Superior temporal gyrus (tissue), 1 donor: Measurements from ENCODE around the gene PKIB.
"Not testable (repeated sequence)": the region's sequence is repeated elsewhere in the genome, so short reads cannot be mapped to it uniquely, and the experiment has no call there.

Source experiments
- DNase-seq: peaks from one replicate; pipeline ENCODE4 v3.0.0-alpha.2; 2016; ENCODE audit errors: extremely low spot score

PKIB gene

GRCh38 chr6:122609881-122610689, at the start of gene PKIB:
TSS of gene PKIB (plus strand) at chr6:122610405. CDS start at chr6:122717795, 107,390 bp downstream.
- DNase-seq, result peak; percentile 53

GRCh38 chr6:122563364-122564052, 46.7 kb upstream of the PKIB start:
- DNase-seq, result no peak

- no peak for DNase-seq
These were observed 46.0 kb upstream of the PKIB start for GRCh38 chr6:122564230-122564629.

- DNase-seq, result no peak
These were observed 44.5 kb upstream of the PKIB start for GRCh38 chr6:122565708-122566107.

GRCh38 chr6:122567034-122567433, 43.2 kb upstream of the PKIB start:
- DNase-seq, result no peak

GRCh38 chr6:122568350-122568749, 41.9 kb upstream of the PKIB start:
- DNase-seq, result no peak

GRCh38 chr6:122568797-122569221, 41.4 kb upstream of the PKIB start:
- DNase-seq, result no peak

GRCh38 chr6:122569230-122569771, 40.9 kb upstream of the PKIB start:
- DNase-seq, result no peak

GRCh38 chr6:122571888-122572287, 38.3 kb upstream of the PKIB start:
- no peak for DNase-seq

GRCh38 chr6:122576888-122577287, 33.3 kb upstream of the PKIB start:
- DNase-seq, result no peak

- DNase-seq, result no peak
These were observed 31.2 kb upstream of the PKIB start for GRCh38 chr6:122578961-122579360.

GRCh38 chr6:122580737-122581136, 29.5 kb upstream of the PKIB start:
- no peak for DNase-seq

GRCh38 chr6:122589115-122589514, 21.1 kb upstream of the PKIB start:
- DNase-seq, result no peak

GRCh38 chr6:122598295-122598694, 11.9 kb upstream of the PKIB start:
- not testable (repeated sequence) for DNase-seq

GRCh38 chr6:122604676-122605075, 5.5 kb upstream of the PKIB start:
- DNase-seq, result peak; percentile 77

- no peak for DNase-seq
These were observed 668 bp downstream of the PKIB start for GRCh38 chr6:122610690-122611455.

- no peak for DNase-seq
These were observed 2.6 kb downstream of the PKIB start for GRCh38 chr6:122612838-122613237.

- DNase-seq, result no peak
These were observed 4.1 kb downstream of the PKIB start for GRCh38 chr6:122614303-122614702.

- DNase-seq, result no peak
These were observed 5.2 kb downstream of the PKIB start for GRCh38 chr6:122615409-122615808.

- DNase-seq, result no peak
These were observed 6.7 kb downstream of the PKIB start for GRCh38 chr6:122616877-122617276.

GRCh38 chr6:122619309-122619708, 9.1 kb downstream of the PKIB start:
- DNase-seq, result no peak

GRCh38 chr6:122620428-122620827, 10.2 kb downstream of the PKIB start:
- no peak for DNase-seq
